B cell (primary cell): ENCODE results near the gene DEFB112. TPM values are rescaled to one million over a fixed set of nuclear protein-coding genes. Genes with fewer than 3 reads are reported as not detected.

ENCODE experiments used
- ATAC-seq: fragments of 200-7000 bp; cut with Tn5 transposase; one replicate; pipeline ENCODE4 v1.10.0; 2021; ENCODE audit warnings: low read depth, mild to moderate bottlenecking, moderate number of reproducible peaks, moderate library complexity
- CTCF ChIA-PET: fragments of 350-600 bp; sonication (Branson Sonifier 250); formaldehyde crosslinking; loops from one replicate; lab custom pipeline; 2021; ENCODE audit warnings: antibody characterized with exemption, inconsistent platforms; lab: Charles Lee
- POLR2A ChIA-PET: fragments of 350-600 bp; sonication (Branson Sonifier 250); formaldehyde crosslinking; loops from one replicate; lab custom pipeline; 2021; ENCODE audit warnings: antibody characterized with exemption; lab: Charles Lee
- DNase-seq: peaks from one replicate; pipeline ENCODE4 v3.0.0; 2013
- H2AFZ ChIP-seq: 2 replicates; pipeline ENCODE4 v1.6.1; 2012; ENCODE audit warnings: mild to moderate bottlenecking, low read depth, low read length; ENCODE audit not compliant: insufficient read depth, poor library complexity, severe bottlenecking
- H3K27ac ChIP-seq, 2 donors: 1 replicate in 1 of 2; 2 replicates in 1 of 2; pipeline ENCODE4 v1.5.1; 2012 to 2013; ENCODE audit warnings: low read length in 2 of 2, mild to moderate bottlenecking in 2 of 2, moderate library complexity in 1 of 2
- H3K27me3 ChIP-seq, 4 experiments: fragments of 200-600 bp in 1 of 4; sonication (generic) in 1 of 4; replicated peaks in 1 of 4; 1 replicate in 2 of 4; 2 replicates in 2 of 4; pipeline versions ENCODE4 v1.6.1 to v1.7.0; 2013 to 2016; ENCODE audit warnings: low read length in 3 of 4, mild to moderate bottlenecking in 2 of 4, mixed read lengths in 1 of 4, moderate library complexity in 1 of 4; ENCODE audit not compliant: insufficient read depth in 4 of 4, control insufficient read depth in 3 of 4; ENCODE audit errors: control extremely low read depth in 1 of 4
- H3K36me3 ChIP-seq, 2 experiments: replicated peaks in 1 of 2; 1 replicate in 1 of 2; 2 replicates in 1 of 2; pipeline versions ENCODE4 v1.6.1 to v1.7.1; 2013; ENCODE audit warnings: low read length in 1 of 2; ENCODE audit not compliant: insufficient read depth in 2 of 2, control insufficient read depth in 1 of 2; ENCODE audit errors: control extremely low read depth in 1 of 2, extremely low read depth in 1 of 2
- H3K4me1 ChIP-seq, 2 donors: fragments of 200-600 bp in 1 of 2; sonication (generic) in 1 of 2; 1 replicate in 1 of 2; 2 replicates in 1 of 2; pipeline versions ENCODE4 v1.5.1 to v1.6.1; 2013 to 2017; ENCODE audit warnings: low read length in 2 of 2; ENCODE audit not compliant: control insufficient read depth in 2 of 2, insufficient read depth in 2 of 2
- H3K4me2 ChIP-seq: replicated peaks from 2 replicates; pipeline ENCODE3; 2012; ENCODE audit warnings: mild to moderate bottlenecking, low read depth, low read length; ENCODE audit not compliant: poor library complexity, severe bottlenecking
- H3K4me3 ChIP-seq, 5 experiments: fragments of 200-600 bp in 1 of 5; sonication (generic) in 1 of 5; 1 replicate in 3 of 5; 2 replicates in 2 of 5; pipeline versions ENCODE4 v1.5.1 to v1.7.0; 2011 to 2016; ENCODE audit warnings: low read length in 4 of 5, mild to moderate bottlenecking in 4 of 5, low read depth in 2 of 5, control low read depth in 1 of 5, moderate library complexity in 1 of 5; ENCODE audit not compliant: insufficient read depth in 1 of 5; ENCODE audit errors: control extremely low read depth in 1 of 5, extremely low read depth in 1 of 5
- H3K79me2 ChIP-seq: fragments of 200-600 bp; sonication (generic); one replicate; pipeline ENCODE4 v1.6.0; 2016; ENCODE audit warnings: low read length; ENCODE audit not compliant: control insufficient read depth, insufficient read depth
- H3K9ac ChIP-seq: fragments of 200-600 bp; sonication (generic); 2 replicates; pipeline ENCODE4 v1.6.1; 2017; ENCODE audit warnings: mild to moderate bottlenecking, low read length, moderate library complexity
- H3K9me3 ChIP-seq, 3 donors: one replicate each; pipeline versions ENCODE4 v1.6.1 to v1.7.1; 2013; ENCODE audit warnings: low read length in 2 of 3; ENCODE audit not compliant: control insufficient read depth in 2 of 3, insufficient read depth in 1 of 3; ENCODE audit errors: control extremely low read depth in 1 of 3
- H4K20me1 ChIP-seq: 2 replicates; pipeline ENCODE4 v1.6.0; 2012; ENCODE audit warnings: mild to moderate bottlenecking, low read length; ENCODE audit not compliant: insufficient read depth, control insufficient read depth, poor library complexity, severe bottlenecking
- H3K27ac Mint-ChIP-seq: one replicate; pipeline ENCODE4 v1.8.0; 2021; ENCODE audit warnings: mixed read lengths
- H3K27me3 Mint-ChIP-seq: one replicate; pipeline ENCODE4 v1.8.0; 2021; ENCODE audit warnings: mixed read lengths
- H3K4me1 Mint-ChIP-seq: one replicate; pipeline ENCODE4 v1.8.0; 2021; ENCODE audit warnings: mixed read lengths
- H3K4me3 Mint-ChIP-seq: one replicate; pipeline ENCODE4 v1.8.0; 2021; ENCODE audit warnings: mixed read lengths
- H3K9me3 Mint-ChIP-seq: one replicate; pipeline ENCODE4 v1.8.0; 2022; ENCODE audit warnings: mixed read lengths; ENCODE audit not compliant: insufficient read depth
- EZH2 ChIP-seq: IDR thresholded peaks from 2 replicates; pipeline ENCODE4 v1.6.1; 2012; ENCODE audit warnings: borderline replicate concordance, low read depth, mild to moderate bottlenecking, moderate library complexity, low read length; ENCODE audit not compliant: insufficient read depth, poor library complexity, severe bottlenecking
- WGBS: methylation state at CpG from one replicate; pipeline ENCODE4 v1.1.5; 2013; ENCODE audit warnings: missing lambda C conversion rate; ENCODE audit not compliant: insufficient coverage; 5-methylcytosine and 5-hydroxymethylcytosine counted together
- intact Hi-C: fragments of 100-400 bp; cut with micrococcal nuclease; formaldehyde crosslinking; loops from one replicate; pipeline ENCODE4 v1.10.0; 2022
- polyA plus RNA-seq: library from polyadenylated mRNA; depleted of rRNA; stranded (reverse); fragments of >200 nt; gene quantifications from 2 replicates; pipeline ENCODE4 v1.2.3, GENCODE V29; 2012
- total RNA-seq, 2 donors: library from RNA; stranded (reverse); fragments of 120-200 nt in 1 of 2; gene quantifications; 1 replicate in 1 of 2; 2 replicates in 1 of 2; pipeline versions ENCODE4 v1.2.3 to v1.2.4, GENCODE V29; 2013 to 2022
- TF ChIP-seq, protein P1 (sequence below): fragments of 200-600 bp; IDR thresholded peaks from one replicate; pipeline ENCODE4 v1.8.0; 2022; ENCODE audit warnings: antibody characterized with exemption, mild to moderate bottlenecking

Gene DEFB112
- total and polyA plus RNA-seq, 2 donors (not counting 1 experiment from before 2014, with no cell fraction given) = not detected

DNA sequence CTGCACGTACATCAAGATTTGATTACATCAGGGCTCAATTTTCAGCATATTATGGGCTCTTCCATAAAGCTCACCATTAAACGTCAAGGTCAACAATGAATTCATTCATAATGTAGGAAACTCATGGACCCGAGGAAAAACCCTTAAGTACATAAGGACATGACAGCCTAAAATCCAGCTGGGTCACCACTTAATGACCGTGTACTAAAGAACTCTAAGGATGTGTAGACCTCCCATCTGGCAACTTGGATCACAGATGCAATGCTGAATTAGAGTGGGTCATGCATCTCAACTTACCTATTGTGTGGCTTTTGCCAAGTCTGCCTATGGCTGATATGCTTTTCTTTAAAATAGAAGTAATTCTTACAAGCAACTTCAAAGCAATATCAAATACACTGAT lies 26.7 kb upstream of the DEFB112 start:
- Histone ChIP-seq H3K9me3 (peaks cover 0 to 3% (median 0%) of the 10 kb centered on the region in 3 donors), H3K4me2 (no peak overlapping the region), H4K20me1 (no peaks in the 10 kb centered on the region), H3K36me3 (no peaks in the 10 kb centered on the region), H3K79me2 (no peaks in the 10 kb centered on the region), H3K27me3 (no peaks in the 10 kb centered on the region), H3K9ac (no peak overlapping the region), H2AFZ (no peak overlapping the region), H3K4me1 (no peaks in the 10 kb centered on the region), H3K4me3 (no peak overlapping the region), H3K27ac (no peak overlapping the region)
- TF ChIP-seq, protein P1, sequence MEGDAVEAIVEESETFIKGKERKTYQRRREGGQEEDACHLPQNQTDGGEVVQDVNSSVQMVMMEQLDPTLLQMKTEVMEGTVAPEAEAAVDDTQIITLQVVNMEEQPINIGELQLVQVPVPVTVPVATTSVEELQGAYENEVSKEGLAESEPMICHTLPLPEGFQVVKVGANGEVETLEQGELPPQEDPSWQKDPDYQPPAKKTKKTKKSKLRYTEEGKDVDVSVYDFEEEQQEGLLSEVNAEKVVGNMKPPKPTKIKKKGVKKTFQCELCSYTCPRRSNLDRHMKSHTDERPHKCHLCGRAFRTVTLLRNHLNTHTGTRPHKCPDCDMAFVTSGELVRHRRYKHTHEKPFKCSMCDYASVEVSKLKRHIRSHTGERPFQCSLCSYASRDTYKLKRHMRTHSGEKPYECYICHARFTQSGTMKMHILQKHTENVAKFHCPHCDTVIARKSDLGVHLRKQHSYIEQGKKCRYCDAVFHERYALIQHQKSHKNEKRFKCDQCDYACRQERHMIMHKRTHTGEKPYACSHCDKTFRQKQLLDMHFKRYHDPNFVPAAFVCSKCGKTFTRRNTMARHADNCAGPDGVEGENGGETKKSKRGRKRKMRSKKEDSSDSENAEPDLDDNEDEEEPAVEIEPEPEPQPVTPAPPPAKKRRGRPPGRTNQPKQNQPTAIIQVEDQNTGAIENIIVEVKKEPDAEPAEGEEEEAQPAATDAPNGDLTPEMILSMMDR = no peak
- intact Hi-C loops = no loop called here
- no peak for ATAC-seq
- no peak overlapping the region for H3K4me3 Mint-ChIP-seq
- no peak for DNase-seq
- ChIA-PET CTCF (no interaction called here), POLR2A (no interaction called here)
- H3K9me3 Mint-ChIP-seq = no peaks in the 10 kb centered on the region
- H3K27ac Mint-ChIP-seq = no peak overlapping the region
- no peaks in the 10 kb centered on the region for H3K27me3 Mint-ChIP-seq
- H3K4me1 Mint-ChIP-seq = no peaks in the 10 kb centered on the region
- WGBS = 76% methylated on average over 2 of the region's 4 CpGs

DNA sequence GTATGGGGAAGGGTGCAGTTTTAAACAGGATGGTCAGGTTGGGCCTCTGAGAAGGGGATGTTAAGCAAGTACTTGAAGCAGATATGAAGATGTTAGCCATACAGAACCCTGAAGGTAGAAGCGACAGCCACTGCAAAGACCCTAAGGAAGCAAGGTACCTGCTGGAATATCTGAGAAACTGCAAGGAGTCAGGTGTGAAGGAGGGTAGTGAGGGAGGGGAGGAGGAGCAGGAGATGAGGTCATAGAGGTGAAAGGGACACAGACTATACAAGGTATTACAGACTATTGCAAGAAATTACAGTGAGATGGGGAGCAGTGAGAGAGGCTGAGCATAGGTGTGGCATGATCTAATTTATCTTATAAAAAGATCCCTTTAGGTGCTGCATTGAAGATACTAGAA lies 22.2 kb upstream of the DEFB112 start:
- Histone ChIP-seq H3K36me3 (no peaks in the 10 kb centered on the region), H3K4me1 (no peaks in the 10 kb centered on the region), H2AFZ (no peak overlapping the region), H3K4me2 (no peak overlapping the region), H3K4me3 (no peak overlapping the region), H3K27ac (no peak overlapping the region), H3K27me3 (no peaks in the 10 kb centered on the region), H3K79me2 (no peaks in the 10 kb centered on the region), H3K9me3 (peaks cover 0 to 3% (median 0%) of the 10 kb centered on the region in 3 donors), H3K9ac (no peak overlapping the region), H4K20me1 (no peaks in the 10 kb centered on the region)
- WGBS = 67% methylated on average over 1 of the region's 1 CpG
- POLR2A ChIA-PET = no interaction called here
- H3K9me3 Mint-ChIP-seq = no peaks in the 10 kb centered on the region
- no peaks in the 10 kb centered on the region for H3K4me1 Mint-ChIP-seq
- intact Hi-C loops = no loop called here
- H3K4me3 Mint-ChIP-seq = no peak overlapping the region
- TF ChIP-seq, protein P1 = no peak
- no peak for TF ChIP-seq EZH2
- H3K27ac Mint-ChIP-seq = no peak overlapping the region
- ATAC-seq = no peak
- DNase-seq = no peak
- CTCF ChIA-PET = no interaction called here
- no peaks in the 10 kb centered on the region for H3K27me3 Mint-ChIP-seq
